GM20431 (cell line): ENCODE data around the gene TCF23.

Source experiments
- in situ Hi-C: fragments of 300-500 bp; cut with MseI, MboI; formaldehyde crosslinking; loops from one replicate; pipeline ENCODE4 v1.15.0; 2020; ENCODE audit warnings: low sequenced_read_pairs; ENCODE audit not compliant: unreplicated experiment

Gene TCF23

GRCh38 chr2:27127883-27128667 is 20.7 kb upstream of the TCF23 start:
- in situ Hi-C loops, result no loop called here

GRCh38 chr2:27128668-27129571 is 19.9 kb upstream of the TCF23 start:
- in situ Hi-C loops, result no loop called here

- in situ Hi-C loops, result no loop called here
Observed at GRCh38 chr2:27130396-27130795, 18.4 kb upstream of the TCF23 start.

GRCh38 chr2:27131429-27131828 is 17.4 kb upstream of the TCF23 start:
- in situ Hi-C loops, result no loop called here

- in situ Hi-C loops, result no loop called here
Observed at GRCh38 chr2:27133195-27133875, 15.5 kb upstream of the TCF23 start.

- in situ Hi-C loops, result no loop called here
Observed at GRCh38 chr2:27133905-27134780, 14.7 kb upstream of the TCF23 start, which contains the start of gene PREB. TSS of gene PREB (minus strand) at chr2:27134636. CDS start at chr2:27134421, 215 bp downstream.

GRCh38 chr2:27134781-27135477 is 13.9 kb upstream of the TCF23 start:
- in situ Hi-C loops, result no loop called here

- in situ Hi-C loops, result no loop called here
Observed at GRCh38 chr2:27135478-27135955, 13.3 kb upstream of the TCF23 start.

- in situ Hi-C loops, result no loop called here
Observed at GRCh38 chr2:27136751-27137150, 12.1 kb upstream of the TCF23 start.

GRCh38 chr2:27137322-27137935 is 11.4 kb upstream of the TCF23 start:
- in situ Hi-C loops, result no loop called here

GRCh38 chr2:27138111-27138510 is 10.7 kb upstream of the TCF23 start:
- in situ Hi-C loops, result no loop called here

GRCh38 chr2:27139310-27139709 is 9.5 kb upstream of the TCF23 start, which contains the start of gene PRR30:
TSS of gene PRR30 (minus strand) at chr2:27139410. CDS start at chr2:27138329, 1,081 bp downstream.
- in situ Hi-C loops, result no loop called here

GRCh38 chr2:27143285-27143684 is 5.5 kb upstream of the TCF23 start:
- in situ Hi-C loops, result no loop called here

GRCh38 chr2:27145682-27146081 is 3.1 kb upstream of the TCF23 start:
- in situ Hi-C loops, result no loop called here

GRCh38 chr2:27147935-27148334 is 869 bp upstream of the TCF23 start:
- in situ Hi-C loops, result no loop called here

GRCh38 chr2:27149570-27150405 is 984 bp downstream of the TCF23 start:
- in situ Hi-C loops, result no loop called here

- in situ Hi-C loops, result no loop called here
Observed at GRCh38 chr2:27150639-27151230, 1.9 kb downstream of the TCF23 start.
